HepG2 (cell line): ENCODE results near the gene FCN3. TPM values are rescaled to one million over a fixed set of nuclear protein-coding genes. Genes with fewer than 3 reads are reported as not detected.

ENCODE experiments used
- DNMT1 ChIP-seq: sonication (generic); formaldehyde crosslinking; IDR thresholded peaks from 2 replicates; pipeline ENCODE4 v1.5.1; 2020; ENCODE audit warnings: mild to moderate bottlenecking, missing genetic modification reagents
- GATAD2A ChIP-seq: IDR thresholded peaks from 2 replicates; pipeline ENCODE4 v1.6.1; 2016
- GFI1 ChIP-seq: sonication (generic); formaldehyde crosslinking; IDR thresholded peaks from 2 replicates; pipeline ENCODE4 v1.5.0; 2020; ENCODE audit warnings: missing genetic modification reagents, mild to moderate bottlenecking, borderline replicate concordance
- HDAC1 ChIP-seq: sonication (generic); formaldehyde crosslinking; IDR thresholded peaks from 2 replicates; pipeline ENCODE4 v1.5.1; 2020; ENCODE audit warnings: mild to moderate bottlenecking, missing genetic modification reagents
- HOXA9 ChIP-seq: sonication (generic); formaldehyde crosslinking; IDR thresholded peaks from 2 replicates; pipeline ENCODE4 v1.8.1; 2022; ENCODE audit warnings: missing genetic modification reagents, mild to moderate bottlenecking, moderate library complexity, borderline replicate concordance
- KDM5A ChIP-seq: fragments of 200-600 bp; sonication (generic); IDR thresholded peaks from 2 replicates; pipeline ENCODE4 v1.7.0; 2018; ENCODE audit warnings: antibody characterized with exemption, mild to moderate bottlenecking, low read length, borderline replicate concordance
- KLF12 ChIP-seq: sonication (generic); formaldehyde crosslinking; IDR thresholded peaks from 2 replicates; pipeline ENCODE4 v1.4.0; 2020; ENCODE audit warnings: missing genetic modification reagents, borderline replicate concordance
- NPAS2 ChIP-seq: sonication (generic); formaldehyde crosslinking; IDR thresholded peaks from 2 replicates; pipeline ENCODE4 v1.8.0; 2022; ENCODE audit warnings: mild to moderate bottlenecking, missing genetic modification reagents, borderline replicate concordance
- ONECUT2 ChIP-seq: sonication (generic); formaldehyde crosslinking; IDR thresholded peaks from 2 replicates; pipeline ENCODE4 v1.4.0; 2020; ENCODE audit warnings: missing genetic modification reagents
- PRPF4 ChIP-seq: fragments of 200-400 bp; formaldehyde crosslinking; IDR thresholded peaks from 2 replicates; pipeline ENCODE4 v1.6.1; 2016; ENCODE audit warnings: low read length, low read depth; ENCODE audit not compliant: poor library complexity, severe bottlenecking
- RNF2 ChIP-seq: fragments of 450-650 bp; conservative IDR thresholded peaks from 2 replicates; pipeline ENCODE4 v1.6.1; 2016; ENCODE audit warnings: low read depth
- ZNF253 ChIP-seq: sonication (generic); formaldehyde crosslinking; IDR thresholded peaks from 2 replicates; pipeline ENCODE4 v1.8.0; 2022; ENCODE audit warnings: mild to moderate bottlenecking, missing genetic modification reagents, borderline replicate concordance
- ZNF781 ChIP-seq: sonication (generic); formaldehyde crosslinking; IDR thresholded peaks from 2 replicates; pipeline ENCODE4 v1.5.1; 2020; ENCODE audit warnings: borderline replicate concordance, mild to moderate bottlenecking, missing genetic modification reagents; ENCODE audit errors: not compliant biosample characterization
- ZNF792 ChIP-seq: IDR thresholded peaks from 2 replicates; pipeline ENCODE4 v1.6.1; 2016
- ZNF83 ChIP-seq: sonication (generic); formaldehyde crosslinking; IDR thresholded peaks from 2 replicates; pipeline ENCODE4 v1.4.0; 2020; ENCODE audit warnings: missing genetic modification reagents, mild to moderate bottlenecking, borderline replicate concordance
- polyA plus RNA-seq, 8 experiments: library from polyadenylated mRNA; depleted of rRNA in 3 of 8; stranded (reverse) in 7 of 8; unstranded in 1 of 8; fragments of >200 nt; fragmentation: Illumina TruSeq in 4 of 8; extraction: Trizol in 4 of 8; gene quantifications; 2 replicates each; pipeline versions ENCODE4 v1.2.1 to v1.2.3, GENCODE V29; 2011 to 2016; ENCODE audit warnings: low read depth in 4 of 8, missing spikeins in 1 of 8, mixed read lengths in 1 of 8; ENCODE audit not compliant: insufficient read depth in 1 of 8
- total RNA-seq, 5 experiments: library from RNA; depleted of rRNA; stranded (reverse); fragments of >200 nt; fragmentation: Illumina TruSeq; extraction: Trizol; gene quantifications; 2 replicates each; pipeline ENCODE4 v1.2.3, GENCODE V29; 2016; ENCODE audit warnings: low read depth in 1 of 5
- TF ChIP-seq, protein P1 (sequence below): sonication (generic); formaldehyde crosslinking; IDR thresholded peaks from 2 replicates; pipeline ENCODE4 v1.4.0; 2020; ENCODE audit warnings: mild to moderate bottlenecking, low read depth, missing genetic modification reagents
- TF ChIP-seq, protein P2 (sequence below): sonication (generic); formaldehyde crosslinking; IDR thresholded peaks from 2 replicates; pipeline ENCODE4 v1.4.0; 2020; ENCODE audit warnings: missing genetic modification reagents
- TF ChIP-seq, protein P3 (sequence below): sonication (generic); formaldehyde crosslinking; IDR thresholded peaks from 2 replicates; pipeline ENCODE4 v1.4.0; 2020; ENCODE audit warnings: missing genetic modification reagents
- TF ChIP-seq, protein P4 (sequence below): sonication (generic); formaldehyde crosslinking; IDR thresholded peaks from 2 replicates; pipeline ENCODE4 v1.4.0; 2020; ENCODE audit warnings: missing genetic modification reagents
- TF ChIP-seq, protein P5 (sequence below): sonication (generic); formaldehyde crosslinking; IDR thresholded peaks from 2 replicates; pipeline ENCODE4 v1.8.0; 2022; ENCODE audit warnings: missing genetic modification reagents, low read depth, mild to moderate bottlenecking, borderline replicate concordance
- TF ChIP-seq, protein P6 (sequence below): sonication (generic); formaldehyde crosslinking; IDR thresholded peaks from 2 replicates; pipeline ENCODE4 v1.9.0; 2022; ENCODE audit warnings: low read depth, missing genetic modification reagents

Gene FCN3
- total and polyA plus RNA-seq, 2 of the 13 experiments (the other 11 are each of a cell fraction or from before 2014, with no cell fraction given), result not detected

DNA sequence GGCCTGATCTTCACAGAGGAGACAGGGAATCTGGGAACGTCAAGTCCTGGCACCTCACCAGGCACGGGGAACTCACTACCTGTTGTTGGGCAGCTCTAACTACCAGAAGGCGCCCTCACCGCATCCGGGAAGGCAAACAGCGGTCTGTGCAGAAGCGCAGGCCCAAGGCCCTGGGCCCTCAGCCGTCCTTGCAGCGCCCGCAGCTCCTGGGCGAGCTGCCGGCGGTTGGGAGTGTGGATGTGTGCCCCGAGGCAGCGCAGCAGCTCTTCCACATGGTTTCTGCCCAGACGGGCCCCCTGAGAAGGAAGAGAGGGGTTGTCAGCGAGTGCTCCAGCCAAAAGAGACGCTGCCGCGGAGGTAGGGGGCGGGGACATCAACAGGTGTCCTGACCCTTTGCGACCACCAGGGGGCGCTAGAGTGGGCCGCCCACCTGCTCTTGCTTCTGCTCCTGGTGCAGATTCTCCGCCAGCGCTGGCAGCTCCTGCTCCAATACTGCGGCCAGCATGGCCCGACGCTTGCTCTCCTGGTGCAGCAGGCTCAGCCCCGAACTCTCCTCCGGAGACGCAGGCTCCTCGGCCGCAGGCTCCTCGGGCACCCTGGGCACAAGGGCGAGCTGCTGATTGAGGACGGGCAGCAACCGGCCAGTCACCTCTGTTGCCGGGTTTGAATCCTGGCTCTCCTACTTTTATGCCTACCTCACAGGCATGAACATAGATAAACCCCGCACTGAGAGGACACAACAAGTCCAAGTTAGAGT lies 17.2 kb downstream of the FCN3 start (continued):
- TF ChIP-seq, protein P1, sequence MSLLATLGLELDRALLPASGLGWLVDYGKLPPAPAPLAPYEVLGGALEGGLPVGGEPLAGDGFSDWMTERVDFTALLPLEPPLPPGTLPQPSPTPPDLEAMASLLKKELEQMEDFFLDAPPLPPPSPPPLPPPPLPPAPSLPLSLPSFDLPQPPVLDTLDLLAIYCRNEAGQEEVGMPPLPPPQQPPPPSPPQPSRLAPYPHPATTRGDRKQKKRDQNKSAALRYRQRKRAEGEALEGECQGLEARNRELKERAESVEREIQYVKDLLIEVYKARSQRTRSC, result no peak
- TF ChIP-seq ONECUT2, result no peak
- TF ChIP-seq, protein P2, sequence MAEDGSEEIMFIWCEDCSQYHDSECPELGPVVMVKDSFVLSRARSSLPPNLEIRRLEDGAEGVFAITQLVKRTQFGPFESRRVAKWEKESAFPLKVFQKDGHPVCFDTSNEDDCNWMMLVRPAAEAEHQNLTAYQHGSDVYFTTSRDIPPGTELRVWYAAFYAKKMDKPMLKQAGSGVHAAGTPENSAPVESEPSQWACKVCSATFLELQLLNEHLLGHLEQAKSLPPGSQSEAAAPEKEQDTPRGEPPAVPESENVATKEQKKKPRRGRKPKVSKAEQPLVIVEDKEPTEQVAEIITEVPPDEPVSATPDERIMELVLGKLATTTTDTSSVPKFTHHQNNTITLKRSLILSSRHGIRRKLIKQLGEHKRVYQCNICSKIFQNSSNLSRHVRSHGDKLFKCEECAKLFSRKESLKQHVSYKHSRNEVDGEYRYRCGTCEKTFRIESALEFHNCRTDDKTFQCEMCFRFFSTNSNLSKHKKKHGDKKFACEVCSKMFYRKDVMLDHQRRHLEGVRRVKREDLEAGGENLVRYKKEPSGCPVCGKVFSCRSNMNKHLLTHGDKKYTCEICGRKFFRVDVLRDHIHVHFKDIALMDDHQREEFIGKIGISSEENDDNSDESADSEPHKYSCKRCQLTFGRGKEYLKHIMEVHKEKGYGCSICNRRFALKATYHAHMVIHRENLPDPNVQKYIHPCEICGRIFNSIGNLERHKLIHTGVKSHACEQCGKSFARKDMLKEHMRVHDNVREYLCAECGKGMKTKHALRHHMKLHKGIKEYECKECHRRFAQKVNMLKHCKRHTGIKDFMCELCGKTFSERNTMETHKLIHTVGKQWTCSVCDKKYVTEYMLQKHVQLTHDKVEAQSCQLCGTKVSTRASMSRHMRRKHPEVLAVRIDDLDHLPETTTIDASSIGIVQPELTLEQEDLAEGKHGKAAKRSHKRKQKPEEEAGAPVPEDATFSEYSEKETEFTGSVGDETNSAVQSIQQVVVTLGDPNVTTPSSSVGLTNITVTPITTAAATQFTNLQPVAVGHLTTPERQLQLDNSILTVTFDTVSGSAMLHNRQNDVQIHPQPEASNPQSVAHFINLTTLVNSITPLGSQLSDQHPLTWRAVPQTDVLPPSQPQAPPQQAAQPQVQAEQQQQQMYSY (CRISPR knock-in tag), result no peak
- no peak for TF ChIP-seq KLF12
- TF ChIP-seq, protein P3, sequence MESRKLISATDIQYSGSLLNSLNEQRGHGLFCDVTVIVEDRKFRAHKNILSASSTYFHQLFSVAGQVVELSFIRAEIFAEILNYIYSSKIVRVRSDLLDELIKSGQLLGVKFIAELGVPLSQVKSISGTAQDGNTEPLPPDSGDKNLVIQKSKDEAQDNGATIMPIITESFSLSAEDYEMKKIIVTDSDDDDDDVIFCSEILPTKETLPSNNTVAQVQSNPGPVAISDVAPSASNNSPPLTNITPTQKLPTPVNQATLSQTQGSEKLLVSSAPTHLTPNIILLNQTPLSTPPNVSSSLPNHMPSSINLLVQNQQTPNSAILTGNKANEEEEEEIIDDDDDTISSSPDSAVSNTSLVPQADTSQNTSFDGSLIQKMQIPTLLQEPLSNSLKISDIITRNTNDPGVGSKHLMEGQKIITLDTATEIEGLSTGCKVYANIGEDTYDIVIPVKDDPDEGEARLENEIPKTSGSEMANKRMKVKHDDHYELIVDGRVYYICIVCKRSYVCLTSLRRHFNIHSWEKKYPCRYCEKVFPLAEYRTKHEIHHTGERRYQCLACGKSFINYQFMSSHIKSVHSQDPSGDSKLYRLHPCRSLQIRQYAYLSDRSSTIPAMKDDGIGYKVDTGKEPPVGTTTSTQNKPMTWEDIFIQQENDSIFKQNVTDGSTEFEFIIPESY (CRISPR knock-in tag), result peak; percentile 89
- TF ChIP-seq ZNF253 (CRISPR knock-in tag), result no peak
- TF ChIP-seq KDM5A, result no peak
- TF ChIP-seq, protein P4, sequence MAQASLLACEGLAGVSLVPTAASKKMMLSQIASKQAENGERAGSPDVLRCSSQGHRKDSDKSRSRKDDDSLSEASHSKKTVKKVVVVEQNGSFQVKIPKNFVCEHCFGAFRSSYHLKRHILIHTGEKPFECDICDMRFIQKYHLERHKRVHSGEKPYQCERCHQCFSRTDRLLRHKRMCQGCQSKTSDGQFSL, result no peak
- no peak for TF ChIP-seq DNMT1 (CRISPR knock-in tag)
- TF ChIP-seq ZNF792, result no peak
- no peak for TF ChIP-seq GATAD2A (CRISPR knock-in tag)
- TF ChIP-seq PRPF4, result no peak
- TF ChIP-seq HOXA9 (CRISPR knock-in tag), result no peak
- TF ChIP-seq HDAC1, result no peak
- no peak for TF ChIP-seq ZNF83 (CRISPR knock-in tag)
- TF ChIP-seq GFI1, result no peak
- no peak for TF ChIP-seq NPAS2 (CRISPR knock-in tag)
- TF ChIP-seq, protein P5, sequence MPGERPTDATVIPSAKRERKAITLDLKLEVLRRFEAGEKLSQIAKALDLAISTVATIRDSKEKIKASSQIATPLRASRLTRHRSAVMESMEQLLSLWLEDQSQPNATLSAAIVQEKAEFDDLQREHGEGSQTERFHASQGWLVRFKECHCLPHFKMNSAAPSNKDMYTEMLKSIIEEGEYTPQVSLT, result no peak
- TF ChIP-seq RNF2, result no peak
- TF ChIP-seq, protein P6, sequence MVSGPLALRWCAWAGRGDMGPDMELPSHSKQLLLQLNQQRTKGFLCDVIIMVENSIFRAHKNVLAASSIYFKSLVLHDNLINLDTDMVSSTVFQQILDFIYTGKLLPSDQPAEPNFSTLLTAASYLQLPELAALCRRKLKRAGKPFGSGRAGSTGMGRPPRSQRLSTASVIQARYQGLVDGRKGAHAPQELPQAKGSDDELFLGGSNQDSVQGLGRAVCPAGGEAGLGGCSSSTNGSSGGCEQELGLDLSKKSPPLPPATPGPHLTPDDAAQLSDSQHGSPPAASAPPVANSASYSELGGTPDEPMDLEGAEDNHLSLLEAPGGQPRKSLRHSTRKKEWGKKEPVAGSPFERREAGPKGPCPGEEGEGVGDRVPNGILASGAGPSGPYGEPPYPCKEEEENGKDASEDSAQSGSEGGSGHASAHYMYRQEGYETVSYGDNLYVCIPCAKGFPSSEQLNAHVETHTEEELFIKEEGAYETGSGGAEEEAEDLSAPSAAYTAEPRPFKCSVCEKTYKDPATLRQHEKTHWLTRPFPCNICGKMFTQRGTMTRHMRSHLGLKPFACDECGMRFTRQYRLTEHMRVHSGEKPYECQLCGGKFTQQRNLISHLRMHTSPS (CRISPR knock-in tag), result no peak
- TF ChIP-seq ZNF781 (CRISPR knock-in tag), result no peak
